ENCODE data around the gene SERPINB8.
A peak's percentile ranks its signal among the peaks of the same experiment; 100 is the strongest.

The SERPINB8 gene

GRCh38 chr18:63963615-63964256, 6.1 kb upstream of the SERPINB8 start:
- DNase-seq (ENCODE audit: low read depth in 3 of 3, low spot score in 1 of 3) = peak in 1 of 3 donors; percentile 14

- no peak for DNase-seq (ENCODE audit: low read depth in 3 of 3, low spot score in 1 of 3)
These were observed 5.0 kb upstream of the SERPINB8 start for GRCh38 chr18:63964908-63965307.

DNA sequence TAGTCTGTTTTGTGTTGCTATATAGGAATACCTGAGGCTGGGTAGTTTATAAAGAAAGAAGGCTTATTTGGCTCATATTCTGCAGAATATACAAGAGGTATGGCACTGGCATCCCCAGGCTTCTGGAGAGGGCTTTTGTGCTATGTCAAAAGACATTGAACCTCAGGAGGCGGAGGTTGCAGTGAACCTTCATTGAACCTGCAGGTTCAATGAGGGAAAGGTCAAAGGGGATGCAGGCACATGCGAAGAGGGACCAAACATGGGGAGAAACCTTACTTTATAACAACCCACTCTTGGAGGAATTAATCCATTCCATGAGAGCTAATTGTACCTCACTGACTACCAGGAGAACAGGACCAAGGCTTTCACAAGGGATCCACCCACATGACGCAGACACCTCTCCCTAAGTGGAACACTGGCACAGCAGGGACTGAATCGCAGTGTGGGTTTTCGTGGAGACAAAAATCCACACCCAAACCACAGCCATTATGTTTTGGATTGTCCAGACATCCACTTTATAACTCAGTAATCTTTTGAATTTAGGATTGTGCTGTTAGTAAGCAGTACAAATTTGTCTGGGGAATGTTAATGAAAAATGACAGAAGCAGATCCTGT, 4.1 kb upstream of the SERPINB8 start:
- no peak for DNase-seq (ENCODE audit: low read depth in 3 of 3, low spot score in 1 of 3)

DNA sequence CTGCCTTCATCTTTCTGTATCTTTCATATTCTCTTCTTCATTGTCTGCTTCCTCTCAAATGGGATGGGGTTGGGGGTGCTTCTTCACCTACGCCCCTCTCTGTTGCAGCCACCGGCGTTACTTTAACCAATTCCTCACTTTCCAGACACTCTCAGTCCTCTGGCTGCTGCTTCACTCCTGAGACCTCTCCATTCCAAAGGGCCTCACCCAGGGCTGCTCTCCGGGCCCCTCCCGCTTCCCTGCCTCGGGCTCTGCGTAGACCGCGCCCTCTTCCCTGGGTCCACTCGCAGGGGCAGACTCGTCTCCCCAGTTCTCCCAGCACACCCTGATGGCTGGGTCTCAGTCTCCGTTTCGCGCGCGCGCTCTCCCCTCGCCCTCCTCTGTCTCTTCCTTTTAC, 926 bp downstream of the SERPINB8 start:
- DNase-seq (ENCODE audit: low read depth in 3 of 3, low spot score in 1 of 3) = no peak

- DNase-seq (ENCODE audit: low read depth in 3 of 3, low spot score in 1 of 3) = no peak
These were observed 1.6 kb downstream of the SERPINB8 start for GRCh38 chr18:63971320-63972001.

DNA sequence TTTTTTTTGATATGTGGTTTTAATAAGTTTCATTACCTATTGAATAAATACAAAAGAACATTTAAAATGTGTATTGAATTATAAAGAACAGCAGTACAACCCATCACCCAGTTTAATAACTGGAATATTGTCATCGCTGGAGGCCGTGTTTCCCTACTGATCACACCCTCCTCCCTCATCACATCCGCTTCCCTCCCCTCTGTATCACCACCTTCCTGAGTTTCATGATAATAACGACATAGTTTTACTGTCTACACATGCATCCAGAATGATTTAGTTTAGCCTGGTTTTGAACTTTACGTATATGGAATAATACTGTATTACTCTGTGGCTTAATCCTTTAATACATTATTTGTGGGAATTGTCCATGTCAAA, 2.1 kb downstream of the SERPINB8 start:
- no peak for DNase-seq (ENCODE audit: low read depth in 3 of 3, low spot score in 1 of 3)

DNA sequence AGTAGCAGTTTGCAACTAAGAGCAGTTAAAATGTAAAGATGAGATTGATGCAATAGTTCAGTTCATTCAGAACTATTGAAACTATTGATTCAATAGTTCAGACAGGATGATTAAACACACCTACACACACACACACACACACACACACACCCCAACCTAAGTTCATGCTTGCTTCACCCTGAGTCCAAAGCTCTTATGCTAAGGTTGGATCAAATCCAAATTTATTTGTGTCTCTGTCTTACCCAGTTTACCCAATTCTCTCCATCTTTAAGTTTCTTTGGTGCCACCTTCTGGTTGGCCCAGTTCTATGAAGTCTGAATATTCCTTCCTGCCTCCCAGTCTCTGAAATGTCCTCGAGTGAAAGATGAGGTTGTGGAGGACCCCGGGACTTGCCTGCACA, 5.1 kb downstream of the SERPINB8 start:
- DNase-seq (ENCODE audit: low read depth in 3 of 3, low spot score in 1 of 3) = no peak

- no peak for DNase-seq (ENCODE audit: low read depth in 3 of 3, low spot score in 1 of 3)
These were observed 5.7 kb downstream of the SERPINB8 start for GRCh38 chr18:63975628-63976027.

GRCh38 chr18:63977040-63977439, 7.2 kb downstream of the SERPINB8 start:
- DNase-seq (ENCODE audit: low read depth in 3 of 3, low spot score in 1 of 3) = no peak

- DNase-seq (ENCODE audit: low read depth in 3 of 3, low spot score in 1 of 3) = no peak
These were observed 9.6 kb downstream of the SERPINB8 start for GRCh38 chr18:63979409-63979920.

DNA sequence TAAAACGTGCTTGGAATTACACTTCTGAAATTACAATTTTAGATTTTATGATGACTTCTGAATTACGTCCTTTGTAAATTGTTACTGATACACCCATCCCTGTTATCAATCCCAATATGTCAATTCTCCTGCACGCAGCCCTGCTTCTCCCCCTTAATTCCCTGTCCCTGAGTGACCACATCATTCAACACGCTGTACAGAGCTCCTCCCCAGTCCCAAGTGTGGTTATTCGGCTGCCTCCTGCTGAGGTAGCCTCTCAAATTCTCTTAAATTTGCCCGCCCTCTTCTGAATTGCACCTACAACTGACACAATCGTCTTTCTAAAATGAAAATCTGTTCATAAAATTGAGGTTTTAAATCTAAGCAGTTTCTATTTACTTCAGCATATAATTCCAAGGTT, 10.1 kb downstream of the SERPINB8 start:
- DNase-seq (ENCODE audit: low read depth in 3 of 3, low spot score in 1 of 3) = no peak

DNA sequence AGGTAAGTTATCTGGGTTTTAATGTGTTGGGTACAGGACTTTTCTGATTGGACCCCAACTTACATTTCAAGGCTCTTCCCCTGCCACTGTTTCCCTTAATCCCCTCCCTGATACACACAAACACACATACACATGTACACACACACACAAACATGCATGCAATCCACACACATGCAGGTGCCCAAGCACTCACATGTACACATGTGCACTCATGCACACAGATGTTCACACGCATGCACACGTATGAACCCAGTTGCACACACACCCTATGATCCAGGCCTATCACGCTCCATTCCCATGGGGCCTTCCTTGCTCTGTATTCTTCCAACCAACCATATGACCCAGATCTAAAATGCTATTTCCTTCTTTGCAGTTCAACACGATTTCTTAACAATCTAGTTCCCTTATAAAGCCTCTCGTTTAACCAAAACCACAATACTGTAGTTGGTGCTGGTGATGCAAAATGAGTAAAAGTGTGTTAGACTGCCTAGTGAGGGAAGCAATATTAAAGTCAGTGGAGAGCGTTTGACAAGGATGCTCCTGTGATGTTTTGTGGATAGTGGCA, 11.1 kb downstream of the SERPINB8 start:
- no peak for DNase-seq (ENCODE audit: low read depth in 3 of 3, low spot score in 1 of 3)

DNA sequence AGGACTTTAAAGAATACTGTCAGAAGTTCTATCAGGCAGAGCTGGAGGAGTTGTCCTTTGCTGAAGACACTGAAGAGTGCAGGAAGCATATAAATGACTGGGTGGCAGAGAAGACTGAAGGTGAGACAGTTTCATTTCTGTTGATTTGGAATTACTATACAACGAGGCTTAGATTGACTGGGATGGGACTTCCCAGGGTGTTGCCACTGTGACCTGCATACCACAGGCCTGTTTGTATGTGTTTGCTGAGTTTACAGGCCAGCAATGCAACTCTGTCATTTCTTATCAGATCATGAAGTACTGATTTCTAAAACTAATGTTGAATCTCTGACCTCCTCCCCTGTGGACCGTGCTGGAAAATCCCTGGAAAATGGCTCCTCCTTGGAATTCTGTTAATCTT, 11.8 kb downstream of the SERPINB8 start:
- DNase-seq (ENCODE audit: low read depth in 3 of 3, low spot score in 1 of 3) = no peak

DNA sequence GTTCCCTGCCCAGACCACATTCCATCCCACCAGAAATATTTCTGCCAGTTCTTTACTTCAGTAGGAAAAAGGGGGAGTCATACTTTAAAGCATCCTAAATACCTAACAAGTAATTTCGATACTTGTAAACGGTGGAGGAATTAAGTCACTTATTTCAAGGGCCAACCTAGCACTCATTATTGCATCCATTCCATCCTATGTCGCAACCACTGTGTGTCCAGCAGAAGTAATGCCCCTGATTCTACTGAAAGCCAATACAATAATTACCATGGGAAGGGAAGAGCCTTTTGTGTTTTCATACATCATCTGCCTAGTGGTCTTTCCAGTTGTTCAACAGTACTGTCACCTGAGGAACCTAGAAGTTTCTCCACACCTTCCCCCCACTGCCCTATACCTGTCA, 12.5 kb downstream of the SERPINB8 start:
- DNase-seq (ENCODE audit: low read depth in 3 of 3, low spot score in 1 of 3) = no peak

GRCh38 chr18:63986885-63987284, 17.0 kb downstream of the SERPINB8 start:
- DNase-seq (ENCODE audit: low read depth in 3 of 3, low spot score in 1 of 3) = no peak

GRCh38 chr18:63987743-63988142, 17.9 kb downstream of the SERPINB8 start:
- DNase-seq (ENCODE audit: low read depth in 3 of 3, low spot score in 1 of 3) = no peak

GRCh38 chr18:63992751-63993150, 22.9 kb downstream of the SERPINB8 start:
- no peak for DNase-seq (ENCODE audit: low read depth in 3 of 3, low spot score in 1 of 3)

DNA sequence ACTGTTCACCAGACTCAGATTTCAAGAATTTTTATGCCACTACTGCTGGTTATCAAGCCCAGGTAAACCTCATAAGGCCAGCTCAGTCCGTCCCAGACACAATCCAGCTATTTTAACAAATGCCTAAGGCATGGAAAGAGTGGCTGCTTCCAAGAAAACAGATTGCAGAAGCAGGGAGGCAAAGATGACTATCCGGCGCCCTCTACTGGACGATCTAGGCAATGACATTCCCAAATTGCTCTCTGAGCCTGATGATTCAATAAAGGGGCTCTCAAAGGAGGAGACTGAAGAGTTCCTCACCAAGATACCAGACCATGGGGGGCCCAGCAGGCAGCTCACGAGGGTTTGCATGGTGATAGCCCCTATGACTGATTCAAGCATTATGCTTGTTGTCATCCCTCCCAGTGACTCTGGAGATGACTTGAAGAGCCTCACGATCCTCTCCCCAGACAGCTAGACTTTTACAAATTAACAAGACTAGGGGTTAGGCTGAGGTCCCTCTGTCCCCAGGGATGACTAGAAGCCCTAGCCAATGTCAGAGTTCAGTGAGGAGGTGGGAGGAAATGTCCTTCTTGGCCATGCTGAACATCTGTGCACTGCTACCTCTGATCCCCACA, 25.0 kb downstream of the SERPINB8 start:
- DNase-seq (ENCODE audit: low read depth in 3 of 3, low spot score in 1 of 3) = peak in 1 of 3 donors; percentile 17

DNA sequence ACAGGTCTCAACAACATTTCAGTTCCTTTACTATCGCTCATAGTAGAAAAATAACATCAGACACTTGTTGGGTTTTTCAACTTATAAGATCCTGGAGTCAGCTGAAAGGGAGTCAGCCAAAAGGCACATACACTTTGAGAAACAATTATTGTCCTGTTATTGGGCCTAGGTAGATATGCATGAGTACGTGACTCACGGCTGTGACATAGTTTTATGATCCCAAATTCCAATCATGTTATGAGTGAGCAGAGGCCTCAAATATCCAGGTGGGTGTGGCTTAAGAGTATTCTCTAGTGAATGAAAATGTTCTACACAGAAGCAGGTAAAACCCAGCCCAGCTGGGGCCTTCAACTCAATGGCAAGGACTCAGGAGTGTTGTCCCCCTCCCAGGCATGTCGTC, 27.2 kb downstream of the SERPINB8 start:
- no peak for DNase-seq (ENCODE audit: low read depth in 3 of 3, low spot score in 1 of 3)

GRCh38 chr18:63997606-63998005, 27.7 kb downstream of the SERPINB8 start:
- DNase-seq (ENCODE audit: low read depth in 3 of 3, low spot score in 1 of 3) = no peak

DNA sequence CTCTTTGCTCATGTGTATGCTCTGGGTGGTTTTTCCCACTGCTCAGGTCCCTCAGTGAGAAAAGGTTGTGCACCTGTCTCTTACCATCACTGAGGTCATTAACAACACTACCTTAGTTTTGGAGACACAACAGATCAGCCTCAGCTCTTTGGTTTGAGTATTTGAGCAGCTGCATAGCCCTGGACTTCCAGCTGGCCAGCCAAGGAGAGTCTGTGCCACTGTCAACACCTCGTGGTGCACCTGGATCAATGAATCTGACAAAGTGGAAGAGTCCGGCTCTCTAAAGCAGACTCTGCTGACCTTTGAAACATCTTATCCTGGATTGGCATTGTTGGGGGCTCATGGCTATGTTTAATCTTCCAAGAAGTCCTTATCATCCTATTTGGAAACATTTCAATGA, 30.0 kb downstream of the SERPINB8 start:
- DNase-seq (ENCODE audit: low read depth in 3 of 3, low spot score in 1 of 3) = no peak

- no peak for DNase-seq (ENCODE audit: low read depth in 3 of 3, low spot score in 1 of 3)
These were observed 32.7 kb downstream of the SERPINB8 start for GRCh38 chr18:64002581-64002980.

Data from stimulated activated CD4-positive, alpha-beta T cell treated with anti-CD3 and anti-CD28 coated beads, TNF-alpha, amount 100 ng/mL, for 1 hour (primary cell).